ENCODE data around the gene HOXA10. TPM values are rescaled to one million over a fixed set of nuclear protein-coding genes. Genes with fewer than 3 reads are reported as not detected.
A peak's percentile ranks its signal among the peaks of the same experiment; 100 is the strongest.

Gene HOXA10
- polyA plus RNA-seq, 3 donors, result 0.09 to 3.2 (median 0.33) TPM

DNA sequence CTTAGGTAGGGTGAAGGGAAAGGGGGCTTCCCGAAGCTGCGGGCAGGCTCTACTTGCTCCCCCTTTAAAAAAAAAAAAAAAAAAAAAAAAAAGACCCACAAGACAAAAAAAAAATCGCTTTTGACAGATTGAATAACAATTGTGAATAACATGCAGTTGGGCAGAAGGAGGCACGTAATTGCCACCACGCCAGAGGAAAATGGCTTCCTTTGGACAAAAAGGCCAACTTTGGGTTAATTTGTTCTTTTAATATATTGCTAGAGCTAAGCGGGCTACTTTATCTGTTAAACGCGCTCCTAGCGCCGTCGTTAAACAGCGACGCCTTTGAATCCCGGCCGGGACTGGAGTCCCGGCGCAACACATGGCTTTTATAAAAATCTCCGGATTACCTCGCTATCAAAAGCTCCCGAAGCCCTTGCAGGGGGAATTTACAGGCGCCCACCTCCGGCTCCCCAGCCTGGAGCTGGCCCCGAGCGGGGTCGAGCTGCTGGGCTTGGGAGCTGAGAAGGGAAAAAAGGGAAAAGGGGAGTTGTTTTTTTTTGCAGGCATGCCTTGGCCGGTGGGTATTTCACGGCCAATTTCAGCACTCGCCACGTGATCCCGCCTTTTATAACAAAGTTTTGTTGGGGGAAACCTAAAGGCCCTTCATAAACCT, 9.7 kb upstream of the HOXA10 start:
- peaks cover 49 to 52% of the 10 kb centered on the region in 2 donors for H3K4me1 ChIP-seq (ENCODE audit: control insufficient read depth in 1 of 2, insufficient read depth in 2 of 2, low read length in 2 of 2)
- H3K4me1 Mint-ChIP-seq, result peaks cover 58% of the 10 kb centered on the region

DNA sequence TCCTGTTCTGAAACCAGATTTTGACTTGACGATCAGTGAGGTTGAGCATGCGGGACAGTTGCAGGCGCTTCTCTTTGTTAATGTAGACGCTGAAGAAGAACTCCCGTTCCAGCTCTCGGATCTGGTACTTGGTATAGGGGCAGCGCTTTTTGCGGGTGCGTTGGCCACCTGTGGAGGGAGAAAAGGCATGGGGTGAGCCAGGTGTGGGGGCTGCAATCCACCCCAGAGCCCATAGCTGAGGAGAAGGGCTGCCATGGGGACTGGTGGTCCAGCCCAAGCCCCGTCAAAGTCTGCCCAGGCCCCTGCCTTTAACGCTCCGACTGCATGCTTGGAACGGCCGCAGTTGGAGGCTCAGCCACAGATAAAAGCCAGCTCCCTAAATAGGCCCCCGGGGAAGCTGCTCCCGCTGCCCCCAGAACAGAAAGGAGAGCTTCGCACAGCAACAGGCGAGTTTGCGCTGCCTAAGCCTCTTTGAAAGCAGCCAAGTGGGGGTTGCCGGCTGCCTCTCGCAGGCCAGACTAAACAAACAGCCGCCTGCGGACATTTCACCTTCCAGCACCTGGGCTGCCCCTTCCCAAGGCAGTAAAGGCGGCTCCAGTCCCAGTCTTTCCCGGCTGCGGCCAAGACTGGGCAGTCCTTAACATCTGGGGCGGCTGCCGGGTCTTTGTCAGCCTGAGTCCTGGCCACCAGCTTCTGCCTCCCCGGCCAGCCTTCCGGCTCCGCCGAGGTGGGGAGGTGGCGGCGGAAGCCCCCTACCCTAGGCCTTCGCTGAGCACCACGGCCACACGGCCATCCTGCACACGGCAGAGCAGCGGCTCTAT, 9.0 kb upstream of the HOXA10 start:
- intact Hi-C loops (cut with micrococcal nuclease), result no loop called here
- Histone ChIP-seq H3K27me3 (ENCODE audit: control insufficient read depth in 2 of 2, insufficient read depth in 2 of 2, low read length in 2 of 2) (peaks cover 75 to 99% of the 10 kb centered on the region in 2 donors), H2AFZ (ENCODE audit: insufficient read depth, low read depth, low read length, poor library complexity, severe bottlenecking) (no peak overlapping the region), H3K79me2 (ENCODE audit: insufficient read depth, low read length) (no peaks in the 10 kb centered on the region), H3K27ac (ENCODE audit: low read depth in 1 of 2, low read length in 2 of 2) (no peak overlapping the region), H3K36me3 (replicated peaks in 1 of 2; ENCODE audit: control insufficient read depth in 1 of 2, insufficient read depth in 2 of 2, low read length in 2 of 2) (no peaks in the 10 kb centered on the region), H3K4me1 (ENCODE audit: control insufficient read depth in 1 of 2, insufficient read depth in 2 of 2, low read length in 2 of 2) (peaks cover 42 to 45% of the 10 kb centered on the region in 2 donors), H3K9ac (ENCODE audit: insufficient read depth, low read length, poor library complexity, severe bottlenecking) (no peak overlapping the region), H3K4me2 (replicated peaks; ENCODE audit: extremely low read depth, low read length, poor library complexity, severe bottlenecking) (peak overlapping the region; percentile 76), H3K4me3 (replicated peaks in 1 of 3; ENCODE audit: low read depth in 2 of 3, low read length in 3 of 3) (no peak overlapping the region), H3K9me3 (replicated peaks in 1 of 2; ENCODE audit: control insufficient read depth in 1 of 2, insufficient read depth in 1 of 2, low read length in 2 of 2) (peaks cover 9 to 49% of the 10 kb centered on the region in 2 donors), H4K20me1 (ENCODE audit: insufficient read depth, low read length) (no peaks in the 10 kb centered on the region)
- Mint-ChIP-seq H3K36me3 (peaks cover 13 to 27% of the 10 kb centered on the region in 2 donors), H3K4me1 (peaks cover 50% of the 10 kb centered on the region), H3K9me3 (peaks cover 3 to 45% (median 24%) of the 10 kb centered on the region in 7 donors), H3K27me3 (ENCODE audit: low read depth in 3 of 3) (peaks cover 93 to 98% (median 96%) of the 10 kb centered on the region in 3 donors), H3K27ac (no peak overlapping the region), H3K4me3 (peak overlapping the region in 1 of 2 donors; percentile 93)
- DNase-seq, result no peak
- TF ChIP-seq, protein P1, sequence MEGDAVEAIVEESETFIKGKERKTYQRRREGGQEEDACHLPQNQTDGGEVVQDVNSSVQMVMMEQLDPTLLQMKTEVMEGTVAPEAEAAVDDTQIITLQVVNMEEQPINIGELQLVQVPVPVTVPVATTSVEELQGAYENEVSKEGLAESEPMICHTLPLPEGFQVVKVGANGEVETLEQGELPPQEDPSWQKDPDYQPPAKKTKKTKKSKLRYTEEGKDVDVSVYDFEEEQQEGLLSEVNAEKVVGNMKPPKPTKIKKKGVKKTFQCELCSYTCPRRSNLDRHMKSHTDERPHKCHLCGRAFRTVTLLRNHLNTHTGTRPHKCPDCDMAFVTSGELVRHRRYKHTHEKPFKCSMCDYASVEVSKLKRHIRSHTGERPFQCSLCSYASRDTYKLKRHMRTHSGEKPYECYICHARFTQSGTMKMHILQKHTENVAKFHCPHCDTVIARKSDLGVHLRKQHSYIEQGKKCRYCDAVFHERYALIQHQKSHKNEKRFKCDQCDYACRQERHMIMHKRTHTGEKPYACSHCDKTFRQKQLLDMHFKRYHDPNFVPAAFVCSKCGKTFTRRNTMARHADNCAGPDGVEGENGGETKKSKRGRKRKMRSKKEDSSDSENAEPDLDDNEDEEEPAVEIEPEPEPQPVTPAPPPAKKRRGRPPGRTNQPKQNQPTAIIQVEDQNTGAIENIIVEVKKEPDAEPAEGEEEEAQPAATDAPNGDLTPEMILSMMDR (IDR thresholded peaks at IDR 0.05), result no peak
- WGBS (ENCODE audit: insufficient coverage), result 19% methylated on average over 27 of the region's 39 CpGs

More for the DNA sequence above, 9.7 kb upstream of the HOXA10 start:
- 4% methylated on average over 20 of the region's 30 CpGs for WGBS (ENCODE audit: insufficient coverage)
- Histone ChIP-seq H3K9me3 (replicated peaks in 1 of 2; ENCODE audit: control insufficient read depth in 1 of 2, insufficient read depth in 1 of 2, low read length in 2 of 2) (peaks cover 14 to 53% of the 10 kb centered on the region in 2 donors), H4K20me1 (ENCODE audit: insufficient read depth, low read length) (no peaks in the 10 kb centered on the region), H2AFZ (ENCODE audit: insufficient read depth, low read depth, low read length, poor library complexity, severe bottlenecking) (peak overlapping the region; percentile 58), H3K36me3 (replicated peaks in 1 of 2; ENCODE audit: control insufficient read depth in 1 of 2, insufficient read depth in 2 of 2, low read length in 2 of 2) (no peaks in the 10 kb centered on the region), H3K79me2 (ENCODE audit: insufficient read depth, low read length) (no peaks in the 10 kb centered on the region), H3K27ac (ENCODE audit: low read depth in 1 of 2, low read length in 2 of 2) (no peak overlapping the region), H3K4me3 (replicated peaks in 1 of 3; ENCODE audit: low read depth in 2 of 3, low read length in 3 of 3) (peak overlapping the region in 2 of 3 experiments; percentile 6 to 71), H3K9ac (ENCODE audit: insufficient read depth, low read length, poor library complexity, severe bottlenecking) (no peak overlapping the region), H3K4me2 (replicated peaks; ENCODE audit: extremely low read depth, low read length, poor library complexity, severe bottlenecking) (peak overlapping the region; percentile 76), H3K27me3 (ENCODE audit: control insufficient read depth in 2 of 2, insufficient read depth in 2 of 2, low read length in 2 of 2) (peaks cover 81 to 99% of the 10 kb centered on the region in 2 donors)
- H3K4me3 Mint-ChIP-seq, result peak overlapping the region; percentile 72 to 93
- TF ChIP-seq, protein P1 (IDR thresholded peaks at IDR 0.05), result no peak
- peaks cover 94 to 99% (median 99%) of the 10 kb centered on the region in 3 donors for H3K27me3 Mint-ChIP-seq (ENCODE audit: low read depth in 3 of 3)
- H3K36me3 Mint-ChIP-seq, result peaks cover 18 to 34% of the 10 kb centered on the region in 2 donors
- intact Hi-C loops (cut with micrococcal nuclease), result loop anchor here in 1 of 2 donors (1.0 kb wide), 1 partner anchor 11 kb away; no protein-coding TSS in a partner anchor
- DNase-seq, result no peak
- H3K27ac Mint-ChIP-seq, result no peak overlapping the region
- H3K9me3 Mint-ChIP-seq, result peaks cover 3 to 47% (median 31%) of the 10 kb centered on the region in 7 donors

All from CD14-positive monocyte (primary cell).